NCI-H1436 treated with DMSO at 0.1 percent for 48 hours (cell line): ENCODE data around the gene NOL8.
A peak's percentile ranks its signal among the peaks of the same experiment; 100 is the strongest.

Source experiments
- DNase-seq: peaks from one replicate; lab custom pipeline; 2025; lab: John Stamatoyannopoulos, UW

The NOL8 gene

GRCh38 chr9:92312887-92313623 lies 12.1 kb downstream of the NOL8 start:
- no peak for DNase-seq

DNA sequence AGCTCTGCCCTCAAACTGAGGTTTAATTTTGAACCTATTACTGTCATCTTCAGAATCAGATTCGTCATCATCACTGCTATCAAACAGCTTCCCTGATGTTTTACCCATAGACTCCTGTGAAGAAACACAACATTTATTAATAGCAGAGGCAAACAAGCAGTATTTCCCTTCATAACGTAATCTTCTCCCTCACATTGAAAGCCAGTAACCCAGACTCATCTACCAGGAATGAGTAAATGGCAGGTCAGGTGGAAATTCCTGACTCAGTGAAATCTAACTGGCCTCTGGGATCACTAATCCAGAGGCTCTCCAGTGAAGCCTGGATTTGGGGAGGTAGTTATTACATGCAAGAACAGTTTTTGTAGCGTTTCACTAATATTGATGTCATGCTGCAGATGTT lies 14.6 kb downstream of the NOL8 start:
- DNase-seq = no peak

DNA sequence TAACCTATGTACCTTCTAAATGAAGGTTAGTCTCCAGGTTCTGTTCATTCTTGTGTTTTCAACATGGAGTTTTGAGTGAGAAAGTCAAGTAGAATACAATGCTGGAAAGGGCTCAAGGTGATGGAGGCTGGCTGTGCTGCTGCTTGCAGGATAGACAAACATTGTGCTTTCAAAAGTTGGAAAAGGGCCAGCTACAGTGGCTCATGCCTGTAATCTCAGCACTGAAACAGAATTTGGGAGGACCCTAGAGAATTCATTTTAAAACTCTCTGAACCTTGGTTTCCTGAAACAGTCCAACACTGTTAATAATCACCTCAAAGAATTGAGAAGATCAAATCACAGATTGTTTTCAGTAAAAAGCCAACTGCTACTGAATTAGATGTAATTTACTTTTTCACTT lies 16.3 kb downstream of the NOL8 start:
- no peak for DNase-seq

DNA sequence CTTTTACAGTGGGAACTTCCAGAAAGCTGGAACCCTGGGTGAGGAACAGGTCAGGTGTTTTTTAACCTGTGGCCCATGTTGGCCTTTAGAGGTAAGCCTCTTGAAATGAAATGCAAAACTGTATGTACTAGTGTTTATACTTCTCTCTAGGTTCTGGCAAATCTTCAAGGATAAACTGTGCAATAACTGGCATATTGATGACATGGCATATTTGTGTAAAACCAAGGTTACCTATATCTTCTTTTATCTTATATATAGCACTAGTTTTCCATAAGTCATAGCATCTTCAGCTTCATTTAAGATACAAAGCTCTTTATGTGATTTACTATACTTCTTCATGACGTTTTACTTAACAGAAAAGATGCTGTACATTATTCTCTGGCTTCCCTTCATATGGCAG lies 24.2 kb downstream of the NOL8 start:
- DNase-seq = no peak

DNA sequence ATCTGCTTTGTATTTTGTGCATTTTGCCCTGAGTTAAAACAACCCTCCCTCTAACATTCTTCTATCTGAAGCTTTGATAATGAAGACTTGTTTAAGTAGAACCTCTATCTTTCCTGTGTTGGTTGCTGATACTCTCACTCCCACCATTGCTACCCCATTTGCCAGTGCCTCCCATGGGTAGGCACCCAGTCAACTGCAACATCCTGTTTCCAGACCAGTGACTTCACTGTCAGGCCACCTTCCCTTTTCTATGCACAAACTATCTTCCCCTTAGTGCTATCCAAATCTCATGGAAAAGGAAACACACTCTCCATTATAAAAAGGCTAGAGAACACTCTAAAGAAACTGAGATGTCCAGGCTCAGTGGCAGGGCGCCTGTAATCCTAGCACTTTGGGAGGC lies 26.0 kb downstream of the NOL8 start:
- no peak for DNase-seq

DNA sequence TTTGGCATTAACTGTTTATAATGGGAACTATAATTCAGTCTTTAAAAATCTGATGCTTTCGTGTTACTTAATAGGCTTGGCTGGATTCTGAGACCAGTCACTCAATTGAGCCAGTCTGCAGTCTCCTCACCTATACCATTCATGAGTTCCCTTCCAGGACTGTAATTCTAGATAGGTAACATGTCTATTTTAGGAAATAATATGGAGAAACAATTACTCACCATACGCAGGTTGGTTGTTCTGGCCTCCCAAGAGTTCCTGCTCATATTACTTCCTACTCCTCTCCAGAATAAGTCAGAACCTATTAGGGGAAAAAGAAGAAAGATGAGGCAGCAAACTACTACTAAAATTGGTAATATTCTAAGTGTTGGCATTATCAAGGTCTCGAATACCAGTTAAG lies 27.1 kb downstream of the NOL8 start:
- no peak for DNase-seq

DNA sequence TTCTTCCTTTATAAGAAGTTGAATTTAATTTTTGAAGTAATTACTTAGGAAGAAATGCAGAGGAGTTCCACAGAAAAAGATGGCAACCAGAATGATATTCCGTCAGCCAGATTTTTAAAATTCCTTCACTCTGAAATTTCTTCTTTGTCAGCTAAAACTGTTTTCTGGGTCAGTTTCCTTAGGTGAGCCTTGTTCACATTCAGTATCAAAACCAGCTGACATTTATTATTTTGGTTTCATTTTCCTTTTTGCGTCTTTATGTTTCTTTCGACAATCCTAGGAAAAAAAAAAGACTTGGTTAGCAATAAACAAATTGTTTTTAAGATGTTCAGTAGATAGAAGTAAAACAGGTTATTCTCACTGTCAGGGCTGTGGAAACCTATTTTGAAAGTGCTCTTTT lies 27.5 kb downstream of the NOL8 start:
- no peak for DNase-seq

DNA sequence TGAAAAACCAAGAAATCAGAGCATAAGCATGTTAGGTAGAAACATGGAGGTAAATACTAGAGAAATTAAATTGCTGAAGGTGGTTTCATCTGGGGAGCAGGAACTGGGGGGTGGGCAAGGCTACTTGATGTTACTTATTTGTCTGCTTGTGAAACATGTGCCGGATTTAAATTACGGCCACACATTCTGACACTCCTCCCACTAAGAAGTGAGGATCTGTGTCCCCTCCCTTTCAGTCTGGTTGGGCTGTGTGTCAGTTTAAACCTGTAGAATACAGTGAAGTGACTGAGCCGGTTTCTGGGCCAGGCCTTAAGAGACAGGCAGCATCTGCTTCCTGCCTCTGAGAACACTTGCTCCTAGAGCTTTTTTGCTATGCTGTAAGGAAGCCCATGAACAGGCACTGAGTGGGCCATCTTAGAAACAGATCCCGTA lies 29.3 kb downstream of the NOL8 start:
- no peak for DNase-seq

DNA sequence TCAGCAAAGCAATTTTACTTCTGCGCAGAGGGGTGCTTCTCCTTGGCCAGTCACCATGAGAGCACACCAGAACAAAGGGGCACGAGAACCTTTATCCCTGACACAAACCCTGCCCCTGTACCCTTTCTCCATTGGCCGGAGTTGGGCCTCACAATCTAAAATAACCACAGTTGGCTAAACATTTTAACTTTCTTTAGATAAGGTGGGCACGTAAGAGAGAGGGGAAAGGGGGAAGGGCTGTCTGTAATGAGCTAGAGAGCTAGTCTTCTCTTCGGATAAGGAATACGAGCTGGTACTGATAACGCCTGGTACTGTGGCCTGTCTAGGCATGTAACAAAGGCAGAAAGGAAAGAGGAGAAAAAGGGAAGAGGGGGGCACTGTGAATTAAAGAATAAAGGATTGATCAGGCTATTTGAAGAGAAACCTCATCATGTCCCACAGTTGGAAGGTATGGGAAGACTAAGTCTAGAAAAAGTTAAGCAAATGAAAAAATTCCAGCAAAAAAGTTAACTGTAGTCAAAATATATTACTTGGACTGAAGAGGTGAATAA lies 29.8 kb downstream of the NOL8 start:
- DNase-seq = no peak

- DNase-seq = no peak
These were observed 30.9 kb downstream of the NOL8 start for GRCh38 chr9:92294297-92294676.

DNA sequence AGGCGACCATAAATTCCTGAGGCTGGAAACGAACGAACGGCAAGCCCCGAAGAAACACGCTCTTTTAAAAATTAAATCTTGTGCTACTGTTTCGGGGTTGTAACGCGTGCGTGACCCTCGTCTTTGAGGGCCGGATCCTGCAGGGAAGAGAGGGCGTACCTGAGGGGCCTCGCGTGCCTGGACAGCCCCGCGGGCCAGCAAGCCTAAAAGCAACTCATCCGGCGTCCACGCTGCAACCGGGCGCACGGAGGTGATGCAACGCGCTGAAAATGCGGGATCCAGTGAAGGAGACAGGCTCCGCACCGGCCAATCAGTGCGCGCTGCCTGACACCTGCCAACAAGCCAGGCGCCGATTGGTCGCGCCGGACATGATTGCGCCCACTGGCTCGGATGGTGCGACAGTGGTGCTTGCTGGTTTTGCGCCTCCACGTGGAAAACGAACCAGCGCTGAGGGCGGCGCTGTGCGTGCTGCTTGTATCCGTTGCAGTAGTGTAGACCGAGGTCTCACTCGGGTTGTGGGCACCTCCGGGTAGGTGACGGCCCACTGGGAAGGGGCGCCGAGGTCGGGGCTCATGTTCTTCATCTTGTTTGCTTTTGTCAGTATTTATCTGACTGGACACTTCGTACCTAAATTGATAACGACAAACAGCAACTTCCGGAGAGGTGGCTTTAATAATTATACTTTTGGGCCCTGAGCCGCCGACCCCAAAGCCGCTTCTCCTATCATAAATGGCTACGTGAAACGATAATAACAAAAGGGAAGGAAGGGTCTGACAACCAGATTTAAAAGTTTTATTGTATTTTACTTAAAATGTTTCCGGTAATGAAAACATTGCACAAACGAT lies 31.5 kb downstream of the NOL8 start, which contains the start of gene IARS1:
Gene IARS1, minus strand, starts transcription at position 246 of the 845 bp plus-strand sequence. CDS start 4,278 bp downstream, outside the sequence.
- peak; percentile 86 for DNase-seq

GRCh38 chr9:92293075-92293354 lies 32.1 kb downstream of the NOL8 start:
- no peak for DNase-seq

DNA sequence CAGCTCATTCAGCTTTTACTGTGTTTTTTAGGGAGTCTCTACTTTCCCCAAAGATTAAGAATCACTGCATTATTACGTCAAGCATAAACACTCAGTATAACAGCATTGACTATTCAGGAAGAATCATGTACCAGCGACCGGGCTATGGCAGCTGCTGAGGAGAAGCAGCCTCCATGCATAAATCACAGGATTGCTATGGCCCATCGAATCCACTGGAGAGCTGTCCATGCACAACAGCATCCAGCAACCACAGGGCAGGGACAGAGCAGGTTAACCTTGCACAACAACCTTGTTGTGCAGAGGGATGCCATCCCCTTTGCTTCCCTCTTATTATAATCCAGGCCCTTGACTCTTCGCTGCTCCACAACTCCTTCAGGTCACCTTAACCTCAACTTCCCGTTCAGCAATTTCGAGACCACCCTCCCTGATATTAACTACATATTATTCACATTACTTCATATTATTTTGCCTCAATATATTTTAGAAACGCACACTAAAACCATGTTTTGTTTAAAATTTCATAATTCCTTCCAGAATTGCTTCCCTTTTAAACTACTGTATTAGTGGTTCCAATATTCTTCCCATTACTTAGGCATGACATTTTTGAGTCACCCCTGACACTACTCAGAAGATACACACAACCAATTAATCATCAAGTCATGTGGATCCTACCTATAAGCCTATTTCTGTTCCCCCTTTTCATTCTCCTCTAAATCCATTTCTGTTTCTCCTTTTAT lies 32.6 kb downstream of the NOL8 start:
- DNase-seq = no peak

DNA sequence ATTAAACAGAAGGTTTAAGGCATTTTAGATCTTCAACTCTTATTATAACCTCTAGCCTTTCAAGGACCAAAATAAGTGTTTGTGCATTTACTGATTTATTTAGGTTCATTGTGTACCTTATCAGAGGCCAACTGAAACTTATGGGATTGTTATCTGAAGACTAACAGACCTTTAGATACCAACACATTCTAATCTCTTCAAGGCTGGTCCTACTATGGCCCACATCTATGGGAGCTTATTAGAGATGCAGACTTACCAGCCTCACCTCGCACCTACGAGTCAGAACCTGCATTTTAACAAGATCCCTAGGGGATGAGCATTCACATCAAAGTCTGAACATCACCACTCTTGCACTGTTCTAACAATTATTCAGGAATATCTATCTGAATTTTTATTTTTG lies 33.6 kb downstream of the NOL8 start:
- no peak for DNase-seq

- DNase-seq = no peak
These were observed 34.2 kb downstream of the NOL8 start for GRCh38 chr9:92290785-92291429.

DNA sequence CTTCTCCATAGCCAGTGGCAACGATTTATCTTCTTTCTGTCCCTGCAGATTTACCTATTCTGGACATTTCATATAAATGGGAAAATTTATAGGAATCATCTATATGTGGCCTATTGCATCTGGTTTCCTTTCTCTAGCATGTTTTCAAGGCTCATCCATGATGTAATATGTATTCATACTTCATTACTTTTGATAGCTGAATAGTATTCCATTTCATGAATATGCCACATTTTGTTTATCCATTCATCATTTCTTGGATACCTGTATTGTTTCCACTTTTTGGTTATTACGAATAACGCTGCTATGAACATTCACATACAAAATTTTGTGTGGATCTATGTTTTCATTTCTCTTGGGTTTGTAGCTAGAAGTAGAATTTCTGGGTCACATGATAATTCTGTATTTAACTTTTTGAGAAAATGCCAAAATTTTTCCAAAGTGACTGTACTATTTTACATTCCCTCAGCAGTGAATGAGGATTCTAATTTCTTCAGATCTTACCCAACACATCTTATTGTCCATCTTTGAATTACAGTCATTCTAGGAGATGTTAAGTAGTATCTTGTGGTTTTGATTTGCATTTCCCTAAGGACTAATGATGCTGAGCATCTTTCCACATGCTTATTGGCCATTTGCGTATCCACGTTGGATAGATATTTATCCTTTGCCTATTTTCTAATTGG lies 35.3 kb downstream of the NOL8 start:
- no peak for DNase-seq

DNA sequence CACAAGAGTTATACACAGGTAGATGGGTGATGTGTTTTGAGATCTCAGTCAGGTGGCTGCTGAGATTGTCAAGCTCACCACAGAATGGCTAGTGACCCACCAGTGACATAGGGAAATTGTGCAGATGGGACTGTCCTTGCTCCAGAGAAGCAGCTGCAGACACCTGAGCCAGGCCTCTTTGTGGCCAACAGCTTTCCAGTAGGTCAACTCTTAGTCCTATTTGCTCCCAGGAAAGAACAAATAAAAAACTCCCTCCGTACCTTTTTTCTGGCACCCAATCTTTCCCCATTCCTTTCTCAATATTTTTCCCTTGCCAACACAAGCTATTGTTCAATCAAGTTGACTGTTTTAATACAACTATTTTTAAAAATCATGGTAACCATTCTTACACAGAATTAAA lies 45.8 kb downstream of the NOL8 start:
- DNase-seq = no peak

GRCh38 chr9:92278110-92278509 lies 47.0 kb downstream of the NOL8 start:
- no peak for DNase-seq

DNA sequence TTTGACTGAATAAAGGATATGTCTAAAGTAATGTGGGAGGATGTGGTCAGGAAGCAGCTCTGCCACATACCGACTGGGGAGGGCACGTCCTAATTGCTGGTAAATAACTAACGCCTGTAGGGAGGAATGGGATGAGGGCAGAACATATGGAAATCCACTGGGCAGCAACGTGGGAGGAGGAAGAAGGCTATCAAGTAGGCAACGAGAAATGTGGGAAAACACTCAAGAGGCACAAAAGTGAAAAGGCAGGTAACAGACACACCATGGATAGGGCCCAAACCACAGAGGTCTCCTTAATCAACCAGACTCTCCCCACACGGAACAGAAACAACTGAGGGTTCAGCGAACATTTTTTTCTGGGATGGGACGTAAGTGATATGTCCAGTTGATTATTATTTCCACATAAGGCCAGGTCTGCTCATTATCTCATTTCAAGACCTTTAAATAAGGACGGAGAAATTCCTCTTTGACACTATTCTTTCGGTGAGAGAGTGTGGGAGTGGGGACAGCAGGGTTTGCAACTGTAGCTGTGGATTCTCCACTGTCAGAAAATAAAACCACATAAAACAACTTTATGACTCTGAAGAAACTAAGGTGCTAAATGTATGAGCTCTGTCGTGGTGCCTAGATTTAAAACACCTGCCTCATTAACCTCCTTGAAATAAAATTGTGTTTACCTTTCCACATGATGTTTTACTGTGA lies 48.7 kb downstream of the NOL8 start:
- DNase-seq = no peak

GRCh38 chr9:92275541-92275940 lies 49.6 kb downstream of the NOL8 start:
- no peak for DNase-seq

- DNase-seq = no peak
These were observed 54.6 kb downstream of the NOL8 start for GRCh38 chr9:92270511-92270910.
